Kidney (tissue), 14 donors: Measurements from ENCODE around the gene OSBPL10. TPM values are rescaled to one million over a fixed set of nuclear protein-coding genes. Genes with fewer than 3 reads are reported as not detected.
A peak's percentile ranks its signal among the peaks of the same experiment; 100 is the strongest.
"Not testable (repeated sequence)": the region's sequence is repeated elsewhere in the genome, so short reads cannot be mapped to it uniquely, and the experiment has no call there.

Experiments used
- DNase-seq, 5 donors: peaks; one replicate each; pipeline ENCODE4 v3.0.0-alpha.2; 2013 to 2020
- FAIRE-seq: peaks from 2 replicates; lab custom pipeline; 2012; peaks lifted over from hg19 to GRCh38; lab: Jason Lieb, UNC
- H3K27ac ChIP-seq, 2 donors: one replicate each; pipeline ENCODE4 v1.7.0; 2013; ENCODE audit warnings: low read depth in 2 of 2, low read length in 2 of 2, inconsistent platforms in 1 of 2
- H3K27me3 ChIP-seq: one replicate; pipeline ENCODE4 v1.7.1; 2013; ENCODE audit warnings: low read length, inconsistent platforms; ENCODE audit not compliant: control insufficient read depth, insufficient read depth
- H3K36me3 ChIP-seq, 3 donors: one replicate each; pipeline versions ENCODE4 v1.7.0 to v1.7.1; 2013; ENCODE audit warnings: low read length in 3 of 3, control low read depth in 1 of 3, inconsistent platforms in 1 of 3; ENCODE audit not compliant: insufficient read depth in 3 of 3, control insufficient read depth in 2 of 3
- H3K4me1 ChIP-seq, 3 donors: one replicate each; pipeline versions ENCODE4 v1.7.0 to v1.7.1; 2013; ENCODE audit warnings: low read length in 3 of 3, inconsistent platforms in 1 of 3, low read depth in 1 of 3; ENCODE audit not compliant: control insufficient read depth in 2 of 3, insufficient read depth in 2 of 3
- H3K4me3 ChIP-seq, 3 donors: one replicate each; pipeline versions ENCODE4 v1.7.0 to v1.8.1; 2013; ENCODE audit warnings: low read length in 3 of 3, control low read depth in 1 of 3, inconsistent platforms in 1 of 3
- H3K9ac ChIP-seq, 3 donors: one replicate each; pipeline versions ENCODE4 v1.7.0 to v1.7.1; 2013; ENCODE audit warnings: low read length in 3 of 3, control low read depth in 1 of 3, inconsistent platforms in 1 of 3
- H3K9me3 ChIP-seq, 3 donors: one replicate each; pipeline versions ENCODE4 v1.7.0 to v1.7.1; 2013; ENCODE audit warnings: low read length in 3 of 3, control low read depth in 1 of 3, inconsistent platforms in 1 of 3; ENCODE audit not compliant: control insufficient read depth in 2 of 3, insufficient read depth in 1 of 3
- CTCF ChIP-seq: IDR thresholded peaks from 3 replicates; pipeline ENCODE4 v1.5.1; 2012; ENCODE audit warnings: mild to moderate bottlenecking, moderate library complexity, borderline replicate concordance; ENCODE audit not compliant: insufficient read depth; ENCODE audit errors: extremely low read depth
- intact Hi-C: fragments of 100-400 bp; cut with DNase I; formaldehyde crosslinking; loops from one replicate; pipeline ENCODE4 v1.11.1; 2022
- polyA plus RNA-seq: library from polyadenylated mRNA; stranded (reverse); fragments of 350-450 nt; fragmentation: Illumina TruSeq; extraction: RNeasy Lipid Tissue Mini Kit (QIAGEN cat#74804); gene quantifications from one replicate; pipeline ENCODE4 v1.2.3, GENCODE V29; 2014; ENCODE audit warnings: low read depth, low replicate concordance; ENCODE audit not compliant: insufficient read depth
- total RNA-seq: library from RNA; stranded (reverse); fragmentation: NEBNext Ultra II Directional; extraction: Animal tissue kit (Norgen Biotek cat#: 25700); gene quantifications from one replicate; pipeline ENCODE4 v1.2.1, GENCODE V29; 2021
- donor health status: control.
- donor health status: control.
- donor health status: control.
- donor health status: control.
- donor health status: control.
- donor health status: DM: yes; HTN: yes; CAD: no.
- donor health status: Normal renal cell carcinoma (clear cell type).

Gene OSBPL10
- total and polyA plus RNA-seq, 2 donors from 2014 or later = 11.8 to 89.3 TPM

DNA sequence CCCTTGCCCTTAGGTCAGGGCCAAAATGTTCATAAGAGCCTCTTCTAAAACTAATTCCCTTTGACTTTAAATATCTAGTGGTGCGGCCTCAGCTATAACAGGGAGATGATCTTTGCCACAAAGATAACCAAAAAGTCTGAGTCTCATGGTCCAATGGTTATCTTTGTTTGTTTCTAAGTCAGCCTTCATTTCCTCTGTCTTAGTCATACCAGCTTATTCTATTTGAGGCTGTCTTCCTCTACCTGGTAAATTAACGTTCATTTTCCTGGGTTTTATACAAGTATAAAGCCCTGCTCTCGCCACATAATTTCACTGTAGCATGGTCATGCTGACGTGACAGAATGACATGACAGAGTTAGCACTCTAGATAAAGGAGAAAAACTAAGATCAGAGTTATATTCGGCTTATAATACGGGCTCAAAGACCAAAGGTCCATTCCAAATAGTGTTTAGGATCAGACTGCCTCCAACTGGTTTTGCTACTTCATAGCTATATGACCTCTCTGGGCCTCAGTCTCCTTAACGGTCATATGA is 18.9 kb upstream of the OSBPL10 start:
- intact Hi-C loops = no loop called here
- no peak for FAIRE-seq
- no peaks in the 10 kb centered on the region for H3K36me3 ChIP-seq

GRCh38 chr3:31997500-31997899 is 16.4 kb upstream of the OSBPL10 start:
- H3K27ac ChIP-seq = no peak overlapping the region
- H3K4me3 ChIP-seq = no peak overlapping the region
- no peaks in the 10 kb centered on the region for H3K36me3 ChIP-seq
- intact Hi-C loops = no loop called here
- H3K9ac ChIP-seq = no peak overlapping the region
- no peaks in the 10 kb centered on the region for H3K27me3 ChIP-seq
- FAIRE-seq (no peak), DNase-seq (peak in 1 of 5 donors; percentile 45)
- H3K4me1 ChIP-seq = no peaks in the 10 kb centered on the region
- TF ChIP-seq CTCF = no peak
- H3K9me3 ChIP-seq = no peaks in the 10 kb centered on the region

More for the DNA sequence above, 18.9 kb upstream of the OSBPL10 start:
- H3K27ac ChIP-seq = no peak overlapping the region
- H3K4me3 ChIP-seq = no peak overlapping the region
- H3K27me3 ChIP-seq = no peaks in the 10 kb centered on the region
- DNase-seq = no peak
- no peaks in the 10 kb centered on the region for H3K9me3 ChIP-seq
- H3K9ac ChIP-seq = no peak overlapping the region
- no peaks in the 10 kb centered on the region for H3K4me1 ChIP-seq
- TF ChIP-seq CTCF = no peak

GRCh38 chr3:31996195-31996594 is 15.1 kb upstream of the OSBPL10 start:
- no peaks in the 10 kb centered on the region for H3K36me3 ChIP-seq
- intact Hi-C loops = no loop called here
- no peak for FAIRE-seq
- no peaks in the 10 kb centered on the region for H3K9me3 ChIP-seq
- no peak for TF ChIP-seq CTCF
- no peaks in the 10 kb centered on the region for H3K27me3 ChIP-seq
- H3K9ac ChIP-seq = no peak overlapping the region
- no peaks in the 10 kb centered on the region for H3K4me1 ChIP-seq
- H3K27ac ChIP-seq = no peak overlapping the region
- no peak overlapping the region for H3K4me3 ChIP-seq
- no peak for DNase-seq

GRCh38 chr3:31995026-31995425 is 14.0 kb upstream of the OSBPL10 start:
- FAIRE-seq, DNase-seq, H3K9me3 ChIP-seq, H3K4me3 ChIP-seq, H3K4me1 ChIP-seq, H3K9ac ChIP-seq, H3K27ac ChIP-seq, H3K27me3 ChIP-seq, intact Hi-C loops, H3K36me3 ChIP-seq: not testable (repeated sequence)
